Neutrophil (primary cell): ENCODE data around the gene MMP17.

Source experiments
- H3K27ac ChIP-seq: fragments of 200-600 bp; sonication (generic); 2 replicates; pipeline ENCODE4 v1.5.1; 2016; ENCODE audit warnings: mild to moderate bottlenecking, moderate library complexity
- H3K27me3 ChIP-seq: fragments of 200-600 bp; sonication (generic); 2 replicates; pipeline ENCODE4 v1.6.0; 2016; ENCODE audit warnings: mild to moderate bottlenecking
- H3K36me3 ChIP-seq: fragments of 200-600 bp; sonication (generic); 2 replicates; pipeline ENCODE4 v1.5.1; 2017
- H3K4me1 ChIP-seq, 2 experiments: fragments of 200-600 bp in 1 of 2; sonication (generic) in 1 of 2; 1 replicate in 1 of 2; 2 replicates in 1 of 2; pipeline versions ENCODE4 v1.5.1 to v1.6.1; 2013 to 2016; ENCODE audit warnings: low read depth in 1 of 2, low read length in 1 of 2, mild to moderate bottlenecking in 1 of 2, moderate library complexity in 1 of 2; ENCODE audit not compliant: control insufficient read depth in 1 of 2, insufficient read depth in 1 of 2
- H3K4me3 ChIP-seq, 2 experiments: fragments of 200-600 bp in 1 of 2; sonication (generic) in 1 of 2; 1 replicate in 1 of 2; 2 replicates in 1 of 2; pipeline ENCODE4 v1.5.1; 2013 to 2016; ENCODE audit warnings: low read depth in 1 of 2, low read length in 1 of 2, mild to moderate bottlenecking in 1 of 2, moderate library complexity in 1 of 2
- H3K9me3 ChIP-seq: fragments of 200-600 bp; sonication (generic); 2 replicates; pipeline ENCODE4 v1.5.1; 2016
- CTCF ChIP-seq: fragments of 200-600 bp; sonication (generic); IDR thresholded peaks from 2 replicates; pipeline ENCODE4 v1.5.1; 2016; ENCODE audit warnings: antibody characterized with exemption

Gene MMP17

GRCh38 chr12:131785763-131786330 is 42.3 kb upstream of the MMP17 start:
- H3K36me3 ChIP-seq = peaks cover 87% of the 10 kb centered on the region
- H3K4me3 ChIP-seq = no peak overlapping the region
- no peak overlapping the region for H3K27ac ChIP-seq

GRCh38 chr12:131786331-131786730 is 41.9 kb upstream of the MMP17 start:
- H3K27me3 ChIP-seq = no peaks in the 10 kb centered on the region
- H3K36me3 ChIP-seq = peaks cover 87% of the 10 kb centered on the region
- no peak for TF ChIP-seq CTCF
- H3K27ac ChIP-seq = no peak overlapping the region
- no peaks in the 10 kb centered on the region for H3K4me1 ChIP-seq
- no peak overlapping the region for H3K4me3 ChIP-seq
- no peaks in the 10 kb centered on the region for H3K9me3 ChIP-seq

More at GRCh38 chr12:131785763-131786330, 42.3 kb upstream of the MMP17 start:
- TF ChIP-seq CTCF = no peak
- no peaks in the 10 kb centered on the region for H3K4me1 ChIP-seq
- no peaks in the 10 kb centered on the region for H3K27me3 ChIP-seq
- H3K9me3 ChIP-seq = no peaks in the 10 kb centered on the region

- Histone ChIP-seq H3K4me1 (no peaks in the 10 kb centered on the region), H3K27me3 (no peaks in the 10 kb centered on the region), H3K4me3 (no peak overlapping the region), H3K9me3 (no peaks in the 10 kb centered on the region), H3K36me3 (peaks cover 87% of the 10 kb centered on the region), H3K27ac (no peak overlapping the region)
- no peak for TF ChIP-seq CTCF
Observed at GRCh38 chr12:131787143-131787660, 41.0 kb upstream of the MMP17 start.

GRCh38 chr12:131788070-131788469 is 40.1 kb upstream of the MMP17 start:
- Histone ChIP-seq H3K36me3 (peaks cover 86% of the 10 kb centered on the region), H3K9me3 (no peaks in the 10 kb centered on the region), H3K27me3 (no peaks in the 10 kb centered on the region), H3K4me3 (no peak overlapping the region), H3K4me1 (no peaks in the 10 kb centered on the region), H3K27ac (no peak overlapping the region)
- TF ChIP-seq CTCF = no peak

GRCh38 chr12:131789638-131790037 is 38.6 kb upstream of the MMP17 start:
- peaks cover 90% of the 10 kb centered on the region for H3K36me3 ChIP-seq
- no peaks in the 10 kb centered on the region for H3K27me3 ChIP-seq
- TF ChIP-seq CTCF = no peak
- no peak overlapping the region for H3K27ac ChIP-seq
- no peak overlapping the region for H3K4me3 ChIP-seq
- no peaks in the 10 kb centered on the region for H3K4me1 ChIP-seq
- no peaks in the 10 kb centered on the region for H3K9me3 ChIP-seq
